Activated B cell treated with CpG ODN at 0.5 μM for 24 hours (primary cell): ENCODE data around the gene TBC1D8B. TPM values are rescaled to one million over a fixed set of nuclear protein-coding genes. Genes with fewer than 3 reads are reported as not detected.

Experiments
- ATAC-seq: fragments of 200-7000 bp; cut with Tn5 transposase; one replicate; pipeline ENCODE4 v1.10.0; 2021; ENCODE audit warnings: low read depth, mild to moderate bottlenecking, moderate library complexity
- CTCF ChIA-PET: fragments of 350-600 bp; sonication (Branson Sonifier 250); formaldehyde crosslinking; loops from one replicate; lab custom pipeline; 2021; ENCODE audit warnings: antibody characterized with exemption; lab: Charles Lee
- POLR2A ChIA-PET: fragments of 350-600 bp; sonication (Branson Sonifier 250); formaldehyde crosslinking; loops from one replicate; lab custom pipeline; 2021; ENCODE audit warnings: antibody characterized with exemption; lab: Charles Lee
- DNase-seq: peaks from one replicate; pipeline ENCODE4 v3.0.0; 2022
- H3K27ac Mint-ChIP-seq: one replicate; pipeline ENCODE4 v1.8.0; 2020; ENCODE audit warnings: mixed read lengths
- H3K27me3 Mint-ChIP-seq: one replicate; pipeline ENCODE4 v1.8.0; 2021; ENCODE audit warnings: mixed read lengths
- H3K36me3 Mint-ChIP-seq: one replicate; pipeline ENCODE4 v1.8.0; 2021; ENCODE audit warnings: low read depth, mixed read lengths
- H3K4me1 Mint-ChIP-seq: one replicate; pipeline ENCODE4 v1.8.0; 2021; ENCODE audit warnings: mixed read lengths
- H3K4me3 Mint-ChIP-seq: one replicate; pipeline ENCODE4 v1.8.0; 2020; ENCODE audit warnings: mild to moderate bottlenecking, mixed read lengths
- H3K9me3 Mint-ChIP-seq: one replicate; pipeline ENCODE4 v1.8.0; 2020; ENCODE audit warnings: mixed read lengths
- intact Hi-C: fragments of 100-400 bp; cut with micrococcal nuclease; formaldehyde crosslinking; loops from one replicate; pipeline ENCODE4 v1.15.1; 2024
- total RNA-seq: library from RNA; stranded (reverse); gene quantifications from 2 replicates; pipeline ENCODE4 v1.2.3, GENCODE V29; 2022
- TF ChIP-seq, protein P1 (sequence below): fragments of 200-600 bp; IDR thresholded peaks from one replicate; pipeline ENCODE4 v1.8.0; 2022; ENCODE audit warnings: antibody characterized with exemption, mild to moderate bottlenecking

Gene TBC1D8B
- total RNA-seq, 1 donor from 2014 or later, result 8.4 TPM

DNA sequence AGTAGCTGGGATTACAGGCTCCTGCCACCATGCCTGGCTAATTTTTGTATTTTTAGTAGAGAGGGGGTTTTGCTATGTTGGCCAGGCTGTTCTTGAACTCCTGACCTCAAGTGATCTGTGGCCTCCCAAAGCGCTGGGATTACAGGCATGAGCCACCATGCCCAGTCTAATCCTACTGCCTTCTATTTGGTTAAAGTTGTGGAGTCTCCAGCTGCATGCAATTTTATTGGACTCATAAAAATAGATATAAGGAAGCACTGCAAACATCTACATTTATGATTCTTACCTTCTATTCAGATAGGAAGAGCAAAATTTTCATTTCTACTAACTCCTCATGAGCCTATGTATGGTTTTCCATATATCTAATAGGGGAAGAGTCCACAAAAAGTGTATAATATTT lies 87.0 kb downstream of the TBC1D8B start:
- Mint-ChIP-seq H3K36me3 (no peaks in the 10 kb centered on the region), H3K27me3 (no peaks in the 10 kb centered on the region), H3K9me3 (no peaks in the 10 kb centered on the region), H3K4me1 (no peaks in the 10 kb centered on the region), H3K27ac (no peak overlapping the region), H3K4me3 (no peak overlapping the region)
- CTCF ChIA-PET, result no interaction called here
- DNase-seq (no peak), ATAC-seq (no peak)
- TF ChIP-seq, protein P1, sequence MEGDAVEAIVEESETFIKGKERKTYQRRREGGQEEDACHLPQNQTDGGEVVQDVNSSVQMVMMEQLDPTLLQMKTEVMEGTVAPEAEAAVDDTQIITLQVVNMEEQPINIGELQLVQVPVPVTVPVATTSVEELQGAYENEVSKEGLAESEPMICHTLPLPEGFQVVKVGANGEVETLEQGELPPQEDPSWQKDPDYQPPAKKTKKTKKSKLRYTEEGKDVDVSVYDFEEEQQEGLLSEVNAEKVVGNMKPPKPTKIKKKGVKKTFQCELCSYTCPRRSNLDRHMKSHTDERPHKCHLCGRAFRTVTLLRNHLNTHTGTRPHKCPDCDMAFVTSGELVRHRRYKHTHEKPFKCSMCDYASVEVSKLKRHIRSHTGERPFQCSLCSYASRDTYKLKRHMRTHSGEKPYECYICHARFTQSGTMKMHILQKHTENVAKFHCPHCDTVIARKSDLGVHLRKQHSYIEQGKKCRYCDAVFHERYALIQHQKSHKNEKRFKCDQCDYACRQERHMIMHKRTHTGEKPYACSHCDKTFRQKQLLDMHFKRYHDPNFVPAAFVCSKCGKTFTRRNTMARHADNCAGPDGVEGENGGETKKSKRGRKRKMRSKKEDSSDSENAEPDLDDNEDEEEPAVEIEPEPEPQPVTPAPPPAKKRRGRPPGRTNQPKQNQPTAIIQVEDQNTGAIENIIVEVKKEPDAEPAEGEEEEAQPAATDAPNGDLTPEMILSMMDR, result no peak
- POLR2A ChIA-PET, result no interaction called here
- intact Hi-C loops, result no loop called here

DNA sequence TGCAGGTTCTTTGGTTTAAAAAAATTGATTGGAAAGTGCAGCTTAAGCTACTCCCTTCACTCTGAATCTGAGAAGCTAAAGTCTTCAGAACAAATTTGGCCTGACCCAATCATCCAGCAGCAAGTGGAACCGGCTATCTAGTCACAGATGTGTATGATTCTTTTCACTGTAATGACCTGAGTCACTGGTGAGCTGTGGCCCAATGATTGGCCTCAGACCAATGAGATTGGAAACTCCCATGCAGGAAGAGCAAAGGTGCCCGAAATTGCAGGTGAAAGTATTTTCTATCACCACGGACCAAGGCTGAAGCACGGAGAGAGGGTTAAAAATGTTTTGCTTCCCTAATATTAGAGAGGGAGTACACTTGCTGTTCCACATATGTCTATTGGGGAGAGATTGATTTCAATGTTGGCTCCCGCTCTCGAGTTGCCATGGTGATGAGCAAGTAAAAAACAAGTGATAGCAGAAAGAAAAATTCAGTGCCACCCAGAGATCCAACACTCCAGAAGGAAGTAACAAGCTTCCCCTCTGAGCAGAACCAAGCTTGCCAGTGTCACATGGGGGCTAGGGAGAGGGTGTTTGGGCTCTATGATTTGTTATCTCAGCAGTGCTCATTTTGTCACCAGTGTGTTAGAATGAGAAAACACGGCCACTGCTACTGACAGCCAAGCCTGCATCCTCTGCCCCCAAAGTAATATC lies 89.4 kb downstream of the TBC1D8B start:
- ATAC-seq (no peak), DNase-seq (no peak)
- Mint-ChIP-seq H3K27ac (no peak overlapping the region), H3K9me3 (no peaks in the 10 kb centered on the region), H3K4me3 (no peak overlapping the region), H3K4me1 (no peaks in the 10 kb centered on the region), H3K36me3 (no peaks in the 10 kb centered on the region), H3K27me3 (no peaks in the 10 kb centered on the region)
- ChIA-PET CTCF (no interaction called here), POLR2A (no interaction called here)
- TF ChIP-seq, protein P1, result no peak
- intact Hi-C loops, result loop anchor here (10.0 kb wide), 1 partner anchor 133 kb away; no protein-coding TSS in a partner anchor

DNA sequence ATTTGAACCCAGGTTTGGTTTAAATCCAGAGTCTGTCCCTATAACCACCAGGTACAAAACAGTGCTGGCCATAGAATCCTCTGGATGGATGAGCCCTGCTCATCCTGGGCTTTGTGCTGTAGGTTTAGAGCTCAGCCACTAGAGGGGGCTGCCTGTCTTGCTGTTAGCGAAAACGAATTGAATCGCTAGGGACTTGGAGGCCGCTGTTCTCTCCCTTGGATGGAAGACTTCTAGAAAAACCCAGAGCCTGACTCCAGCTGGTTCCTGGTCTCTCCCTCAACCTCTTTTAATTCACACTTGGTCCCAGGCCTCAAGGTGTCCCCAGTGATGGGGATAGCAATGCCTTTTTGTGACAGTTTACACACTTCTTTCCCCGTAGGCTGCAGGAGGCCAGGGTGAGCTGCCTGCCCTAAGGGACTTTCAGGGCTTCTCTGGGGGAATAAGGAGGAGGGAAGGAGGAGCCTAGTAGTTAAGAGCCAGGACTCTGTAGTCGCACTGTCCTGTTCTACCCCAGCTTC lies 92.0 kb downstream of the TBC1D8B start:
- CTCF ChIA-PET, result interaction anchor here (0.9 to 1.3 kb wide), 6 partner anchors 10 to 1177 kb away, joined by 3 to 5 read pairs (median 3); no protein-coding TSS in a partner anchor
- no peak overlapping the region for H3K27ac Mint-ChIP-seq
- POLR2A ChIA-PET, result no interaction called here
- intact Hi-C loops, result loop anchor here (1.0 to 10.0 kb wide), 4 partner anchors 130 to 1178 kb away; partner anchors contain the start of gene NCBP2L
- TF ChIP-seq, protein P1, result no peak
- ATAC-seq (no peak), DNase-seq (no peak)
- no peak overlapping the region for H3K4me3 Mint-ChIP-seq
- no peaks in the 10 kb centered on the region for H3K36me3 Mint-ChIP-seq
- no peaks in the 10 kb centered on the region for H3K4me1 Mint-ChIP-seq
- no peaks in the 10 kb centered on the region for H3K27me3 Mint-ChIP-seq
- no peaks in the 10 kb centered on the region for H3K9me3 Mint-ChIP-seq

DNA sequence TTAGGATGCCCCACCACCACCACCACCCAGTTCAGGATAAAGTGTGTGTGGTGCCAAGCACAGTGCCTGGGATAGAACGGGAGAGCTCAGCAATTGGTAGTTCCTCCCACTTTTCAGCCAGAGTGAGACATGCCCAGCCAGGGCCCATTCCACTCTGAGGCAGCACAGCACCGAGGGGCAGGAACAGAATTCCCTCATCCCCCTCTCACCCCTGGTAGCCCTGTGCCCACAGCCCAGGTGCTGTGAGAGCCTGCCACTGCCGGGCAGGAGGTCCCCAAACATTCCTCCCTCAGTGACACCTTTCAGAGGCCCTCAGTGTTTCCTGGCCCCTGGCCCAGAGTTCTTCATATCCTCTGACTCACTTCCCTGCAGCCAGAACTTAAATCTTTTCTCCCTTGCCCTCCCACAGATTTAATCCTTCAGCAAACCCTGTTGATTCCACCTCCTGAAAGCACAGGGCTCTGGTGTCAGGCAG lies 92.5 kb downstream of the TBC1D8B start:
- ChIA-PET POLR2A (no interaction called here), CTCF (interaction anchor here (0.9 to 1.3 kb wide), 6 partner anchors 9 to 1176 kb away, joined by 3 to 5 read pairs (median 3); no protein-coding TSS in a partner anchor)
- H3K4me3 Mint-ChIP-seq, result no peak overlapping the region
- H3K27me3 Mint-ChIP-seq, result no peaks in the 10 kb centered on the region
- no peak overlapping the region for H3K27ac Mint-ChIP-seq
- H3K36me3 Mint-ChIP-seq, result no peaks in the 10 kb centered on the region
- ATAC-seq, result no peak
- intact Hi-C loops, result loop anchor here (1.0 to 10.0 kb wide), 5 partner anchors 130 to 1177 kb away; partner anchors contain the start of gene NCBP2L
- DNase-seq, result no peak
- TF ChIP-seq, protein P1, result no peak
- no peaks in the 10 kb centered on the region for H3K9me3 Mint-ChIP-seq
- no peaks in the 10 kb centered on the region for H3K4me1 Mint-ChIP-seq

DNA sequence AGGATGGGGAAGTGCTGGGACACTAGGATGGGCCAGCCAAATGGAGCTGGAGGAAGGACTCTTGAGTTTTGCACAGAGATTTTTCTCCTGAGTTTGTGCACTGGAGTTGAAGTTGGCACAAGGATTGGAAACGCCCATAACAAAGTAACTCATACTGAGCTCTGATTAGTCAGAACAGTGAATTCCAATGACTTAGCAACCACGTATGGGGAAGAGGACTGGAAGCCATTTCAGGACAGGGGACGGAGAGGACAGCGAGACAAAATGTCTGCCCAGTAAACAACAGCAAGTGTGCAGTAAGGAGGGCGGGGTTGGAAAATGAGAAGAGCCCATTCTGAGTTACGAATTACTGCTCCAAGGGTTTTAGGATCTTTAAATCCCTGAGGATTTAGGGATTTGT lies 94.8 kb downstream of the TBC1D8B start:
- H3K9me3 Mint-ChIP-seq, result no peaks in the 10 kb centered on the region
- no peaks in the 10 kb centered on the region for H3K27me3 Mint-ChIP-seq
- no peaks in the 10 kb centered on the region for H3K36me3 Mint-ChIP-seq
- TF ChIP-seq, protein P1, result no peak
- H3K27ac Mint-ChIP-seq, result no peak overlapping the region
- CTCF ChIA-PET, result interaction anchor here (1.0 to 2.5 kb wide), 4 partner anchors 37 to 997 kb away, joined by 3 to 13 read pairs (median 3); no protein-coding TSS in a partner anchor
- DNase-seq (no peak), ATAC-seq (no peak)
- intact Hi-C loops, result loop anchor here (5.0 to 10.0 kb wide), 2 partner anchors 128 to 760 kb away; no protein-coding TSS in a partner anchor
- no peak overlapping the region for H3K4me3 Mint-ChIP-seq
- H3K4me1 Mint-ChIP-seq, result no peaks in the 10 kb centered on the region
- POLR2A ChIA-PET, result no interaction called here
